Dedifferentiated amniotic fluid mesenchymal stem cell (primary cell): Measurements from ENCODE around the gene PPIL4.
A peak's percentile ranks its signal among the peaks of the same experiment; 100 is the strongest.

Experiments used
- DNase-seq: peaks from one replicate; pipeline ENCODE4 v3.0.0-alpha.2; 2016; ENCODE audit errors: extremely low spot score

Gene PPIL4, protein sequence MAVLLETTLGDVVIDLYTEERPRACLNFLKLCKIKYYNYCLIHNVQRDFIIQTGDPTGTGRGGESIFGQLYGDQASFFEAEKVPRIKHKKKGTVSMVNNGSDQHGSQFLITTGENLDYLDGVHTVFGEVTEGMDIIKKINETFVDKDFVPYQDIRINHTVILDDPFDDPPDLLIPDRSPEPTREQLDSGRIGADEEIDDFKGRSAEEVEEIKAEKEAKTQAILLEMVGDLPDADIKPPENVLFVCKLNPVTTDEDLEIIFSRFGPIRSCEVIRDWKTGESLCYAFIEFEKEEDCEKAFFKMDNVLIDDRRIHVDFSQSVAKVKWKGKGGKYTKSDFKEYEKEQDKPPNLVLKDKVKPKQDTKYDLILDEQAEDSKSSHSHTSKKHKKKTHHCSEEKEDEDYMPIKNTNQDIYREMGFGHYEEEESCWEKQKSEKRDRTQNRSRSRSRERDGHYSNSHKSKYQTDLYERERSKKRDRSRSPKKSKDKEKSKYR

DNA sequence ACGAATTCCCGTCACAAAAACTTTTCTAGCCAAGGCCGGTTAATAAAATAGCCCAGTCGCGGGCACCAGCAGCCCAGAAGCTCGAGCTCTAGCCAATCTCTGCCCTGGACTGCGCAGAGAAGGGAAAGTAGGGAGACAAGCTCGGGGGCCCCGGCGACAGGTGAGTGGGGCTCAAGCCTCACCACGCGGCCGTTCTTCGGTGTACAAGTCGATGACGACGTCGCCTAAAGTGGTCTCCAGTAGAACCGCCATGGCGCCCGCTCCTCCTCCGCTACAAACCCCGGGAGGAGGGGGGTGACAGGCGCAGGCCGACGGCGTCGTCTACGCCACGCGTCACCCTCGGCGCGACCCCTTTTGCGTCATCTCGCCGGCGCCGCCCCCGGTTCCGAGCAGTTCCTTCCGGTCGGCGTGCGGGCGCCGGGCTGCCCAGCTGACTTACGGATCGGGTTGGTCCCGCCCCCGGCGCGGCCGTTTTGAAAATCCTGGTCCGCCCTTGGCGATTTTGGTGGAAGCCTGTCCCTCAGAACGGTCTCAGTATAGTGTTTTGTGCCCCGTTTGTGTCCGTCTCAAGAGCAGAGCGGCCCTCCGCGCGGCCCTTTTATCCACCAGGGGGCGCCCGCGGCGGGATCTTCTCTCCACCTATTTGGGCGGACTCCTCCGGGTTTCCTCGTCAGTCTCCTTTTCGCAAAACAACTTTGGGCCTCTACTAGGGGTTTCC, at the start of gene PPIL4:
Gene PPIL4 (minus strand): TSS at position 290 of the 718 bp plus-strand sequence. CDS start 38 bp downstream, at position 252.
- DNase-seq, result peak; percentile 90

DNA sequence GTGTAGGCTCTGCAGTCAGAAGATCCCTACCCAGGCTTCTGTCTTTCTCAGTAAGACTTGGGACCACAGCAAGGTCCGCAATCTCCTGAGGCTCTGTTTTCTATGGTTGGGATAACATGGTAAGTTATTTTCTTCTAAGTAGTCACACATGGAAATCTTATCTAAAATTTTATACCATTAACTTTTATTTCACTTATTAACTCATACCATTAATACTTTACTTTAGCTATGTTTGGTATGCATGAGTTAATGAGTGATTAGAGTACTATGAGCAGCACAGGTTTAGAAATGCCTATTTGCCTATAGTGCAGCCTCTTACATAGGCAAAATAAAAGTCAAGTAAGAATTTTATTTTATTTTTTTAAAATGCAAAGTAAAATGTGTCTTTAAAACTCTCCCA, 47.6 kb upstream of the PPIL4 start:
- DNase-seq, result no peak

DNA sequence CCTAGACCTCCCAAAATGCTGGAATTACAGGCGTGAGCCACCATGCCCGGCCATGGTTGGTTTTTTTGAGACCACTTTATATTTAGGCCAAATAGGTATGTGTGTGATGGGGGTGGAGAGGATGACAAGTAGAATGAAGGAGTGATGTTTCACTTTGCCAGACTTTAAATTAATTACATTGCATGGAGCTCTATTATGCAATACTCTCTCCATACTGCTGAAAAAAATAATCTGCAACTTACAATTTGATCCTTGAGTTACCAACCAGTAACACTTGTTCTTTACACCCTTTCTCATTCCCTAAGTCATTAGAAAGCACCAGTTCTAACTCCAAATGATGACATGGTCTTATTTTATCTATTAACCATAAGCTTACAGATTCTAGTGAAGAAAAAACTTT, 47.1 kb upstream of the PPIL4 start:
- DNase-seq, result no peak

DNA sequence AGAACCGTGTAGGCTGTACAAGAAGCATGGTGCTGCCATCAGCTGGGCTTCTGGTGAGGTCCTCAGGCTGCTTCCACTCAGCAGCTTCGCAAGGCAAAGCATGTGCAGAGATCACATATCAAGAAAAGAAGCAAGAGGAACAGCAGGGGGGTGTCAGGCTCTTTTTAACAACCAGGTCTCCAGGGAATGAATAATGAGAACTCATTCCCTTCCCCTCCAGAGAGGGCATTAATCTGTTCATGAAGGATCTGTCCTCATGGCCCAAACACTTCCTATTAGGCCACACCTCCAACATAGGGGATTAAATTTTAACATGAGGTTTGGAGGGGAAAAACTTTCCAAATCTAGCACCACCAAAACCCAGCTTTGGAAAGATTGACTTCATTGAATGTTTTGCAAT, 40.3 kb upstream of the PPIL4 start:
- no peak for DNase-seq

DNA sequence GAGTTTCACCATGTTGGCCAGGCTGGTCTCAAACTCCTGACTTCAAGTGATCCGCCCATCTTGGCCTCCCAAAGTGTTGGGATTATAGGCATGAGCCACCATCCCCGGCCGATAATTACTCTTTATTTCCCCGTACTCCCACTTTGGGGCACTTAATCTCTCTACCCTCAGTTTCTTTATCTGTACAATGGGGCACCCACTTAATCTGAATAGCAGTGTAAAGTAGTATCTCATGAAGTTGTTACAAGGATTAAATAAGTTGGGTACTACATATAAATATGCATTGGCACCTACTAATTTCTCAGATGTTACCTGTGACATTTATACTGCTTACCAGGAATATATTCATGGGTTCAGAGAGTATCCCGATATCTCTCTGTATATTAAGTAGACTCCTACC, 35.5 kb upstream of the PPIL4 start:
- DNase-seq, result no peak

DNA sequence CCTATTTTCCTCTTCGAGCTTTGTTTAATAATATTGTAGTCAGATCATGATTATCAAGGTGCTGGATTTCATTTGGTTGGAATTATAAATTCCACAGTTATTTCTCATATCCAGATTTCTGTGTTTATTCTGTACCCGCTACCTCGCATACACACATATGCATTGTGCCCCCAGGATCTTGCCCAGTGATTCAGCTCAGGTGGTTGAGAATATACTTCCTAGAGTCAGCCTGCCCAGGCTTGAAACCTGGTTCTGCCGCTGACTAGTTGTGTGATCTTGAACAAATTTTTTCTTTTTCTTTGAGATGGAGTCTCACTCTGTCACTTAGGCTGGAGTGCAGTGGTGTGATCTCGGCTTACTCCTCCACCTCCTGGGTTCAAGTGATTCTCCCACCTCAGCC, 35.0 kb upstream of the PPIL4 start:
- DNase-seq, result no peak

DNA sequence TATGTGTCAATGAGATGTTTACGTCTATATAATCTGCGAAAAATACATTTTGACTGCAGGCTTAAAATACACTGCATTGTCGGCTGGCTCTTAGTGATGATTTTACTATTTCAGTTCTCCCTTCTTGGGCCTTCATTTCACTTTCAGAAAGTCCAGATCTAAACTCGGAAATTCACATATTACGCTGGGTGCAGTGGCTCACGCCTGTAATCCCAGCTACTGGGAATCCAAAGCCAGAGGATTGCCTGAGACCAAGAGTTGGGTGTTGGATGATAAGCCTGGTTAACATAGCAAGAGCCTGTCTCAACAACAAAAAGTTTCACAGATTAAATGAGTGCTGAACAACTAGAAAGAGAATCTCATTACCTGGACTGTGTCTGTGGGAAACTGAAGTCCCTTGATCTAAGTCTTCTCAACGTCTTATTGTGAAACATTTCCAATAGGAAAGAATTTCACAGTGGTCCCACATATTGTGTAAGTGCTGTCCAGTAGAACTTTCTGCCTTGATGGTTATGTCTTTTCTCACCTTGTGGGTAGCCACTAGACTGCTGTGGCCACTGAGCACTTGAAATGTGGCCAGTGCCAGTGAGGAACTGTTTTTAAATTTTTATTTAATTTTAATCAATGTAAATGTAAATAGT, 22.2 kb upstream of the PPIL4 start:
- no peak for DNase-seq

DNA sequence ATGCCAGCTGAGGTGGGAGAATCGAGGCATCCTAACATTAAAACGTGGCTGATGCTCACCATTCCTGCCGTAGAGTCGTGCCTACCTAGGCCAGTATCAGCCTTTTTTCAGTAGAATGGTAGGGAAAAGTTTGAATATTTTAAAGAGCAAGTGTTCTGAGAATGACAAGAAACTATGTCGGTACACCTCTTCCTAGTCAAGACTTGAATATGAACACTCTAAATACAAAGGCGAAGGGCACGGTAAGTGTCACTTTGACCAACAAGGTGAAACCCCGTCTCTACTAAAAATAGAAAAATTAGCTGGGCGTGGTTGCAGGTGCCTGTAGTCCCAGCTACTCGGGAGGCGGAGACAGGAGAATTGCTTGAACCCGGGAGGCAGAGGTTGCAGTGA, 21.3 kb upstream of the PPIL4 start:
- no peak for DNase-seq

DNA sequence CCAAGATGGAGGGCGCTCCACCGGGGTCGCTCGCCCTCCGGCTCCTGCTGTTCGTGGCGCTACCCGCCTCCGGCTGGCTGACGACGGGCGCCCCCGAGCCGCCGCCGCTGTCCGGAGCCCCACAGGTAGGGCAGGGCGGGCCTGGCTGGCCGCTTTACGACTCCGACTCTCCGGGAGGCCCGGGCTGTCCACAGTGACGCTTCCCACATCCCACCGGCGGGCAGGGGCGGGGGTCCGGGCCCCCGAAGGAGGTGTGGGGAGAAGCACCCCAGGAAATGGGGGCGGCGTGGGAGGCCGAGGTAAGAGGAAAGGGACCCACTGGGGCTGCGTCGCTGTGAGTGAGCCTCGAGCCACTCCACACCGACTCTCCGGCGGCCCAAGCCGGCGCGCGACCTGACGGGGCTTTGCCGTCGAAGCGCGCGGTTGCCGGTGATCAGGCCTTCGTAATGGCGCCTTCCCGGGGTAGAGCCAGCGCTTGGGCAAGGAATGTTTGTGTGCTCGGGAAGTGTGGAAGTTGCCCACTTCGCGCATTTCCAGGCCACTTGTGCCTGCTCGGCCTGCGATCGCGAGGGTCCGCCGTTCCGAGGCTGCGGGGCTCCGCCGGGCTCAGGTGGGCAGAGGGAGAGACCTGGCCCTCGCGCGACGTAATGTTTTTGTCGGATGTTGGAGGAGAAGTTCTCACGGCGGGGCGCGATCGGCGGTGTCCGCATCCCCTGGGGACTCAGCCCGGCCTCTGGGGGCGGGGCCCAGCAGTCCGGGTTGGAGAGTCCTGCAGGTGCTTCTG, 20.8 kb upstream of the PPIL4 start:
- no peak for DNase-seq

DNA sequence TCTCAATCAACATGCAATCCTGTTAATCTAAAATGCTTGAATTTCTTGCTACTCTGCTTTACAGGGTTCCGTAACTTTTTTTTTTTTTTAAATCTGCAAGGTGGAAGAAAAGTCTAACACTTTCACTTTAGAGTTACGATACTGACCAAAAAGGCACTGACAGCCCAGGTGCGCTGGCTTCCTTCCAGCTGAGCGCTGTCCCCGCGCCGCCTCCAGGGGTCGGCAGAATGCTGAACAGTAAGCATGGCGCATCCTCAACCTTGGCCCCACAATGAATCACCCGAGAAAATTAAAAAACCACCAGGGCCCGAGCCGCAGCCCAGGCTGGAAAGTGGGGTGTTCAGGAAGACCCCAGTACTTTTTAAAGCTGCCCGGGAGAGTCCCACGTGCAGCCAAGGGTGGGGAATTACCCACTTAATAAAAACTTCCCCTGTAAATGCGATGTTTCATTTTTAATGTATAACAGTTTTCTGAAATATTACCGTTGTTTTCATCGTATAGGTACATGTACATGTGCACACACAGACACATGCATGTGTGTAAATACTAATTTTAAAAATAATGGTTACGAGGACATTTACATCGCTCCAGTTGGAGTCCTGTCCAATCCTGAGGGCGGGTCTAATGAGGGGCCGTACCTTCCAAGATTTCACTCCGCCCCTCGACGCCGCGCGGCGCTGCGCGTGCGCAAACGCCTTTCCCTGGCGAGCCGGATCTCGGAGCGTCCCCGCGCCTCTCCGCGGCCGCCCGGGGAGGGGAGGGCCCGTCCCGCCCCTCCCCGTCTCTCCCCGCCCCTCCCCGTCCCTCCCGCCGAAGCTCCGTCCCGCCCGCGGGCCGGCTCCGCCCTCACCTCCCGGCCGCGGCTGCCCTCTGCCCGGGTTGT, 19.9 kb upstream of the PPIL4 start, which contains the start of gene GINM1:
Gene GINM1 (plus strand): TSS at position 849 of the 883 bp plus-strand sequence. CDS start 40 bp downstream, outside the sequence.
- DNase-seq, result peak; percentile 93

DNA sequence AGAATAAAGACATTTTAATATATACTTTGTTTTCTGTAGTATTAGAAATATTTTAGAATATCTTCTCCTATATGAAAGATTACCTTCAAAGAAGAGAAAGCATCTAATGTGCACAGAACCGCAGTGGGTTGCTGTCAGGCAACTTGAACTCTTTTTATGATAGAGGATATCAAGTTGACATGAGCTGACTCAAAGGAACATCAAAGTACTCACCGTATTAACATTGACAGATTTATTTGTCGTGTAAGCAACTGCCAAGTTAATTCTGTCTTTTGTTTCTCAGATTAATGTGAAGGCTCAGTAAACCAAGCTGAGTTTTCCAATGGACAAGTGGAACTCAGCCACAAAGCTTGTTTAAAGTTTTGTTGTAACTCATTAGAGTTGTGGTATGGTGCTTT, 18.1 kb upstream of the PPIL4 start:
- DNase-seq, result no peak

DNA sequence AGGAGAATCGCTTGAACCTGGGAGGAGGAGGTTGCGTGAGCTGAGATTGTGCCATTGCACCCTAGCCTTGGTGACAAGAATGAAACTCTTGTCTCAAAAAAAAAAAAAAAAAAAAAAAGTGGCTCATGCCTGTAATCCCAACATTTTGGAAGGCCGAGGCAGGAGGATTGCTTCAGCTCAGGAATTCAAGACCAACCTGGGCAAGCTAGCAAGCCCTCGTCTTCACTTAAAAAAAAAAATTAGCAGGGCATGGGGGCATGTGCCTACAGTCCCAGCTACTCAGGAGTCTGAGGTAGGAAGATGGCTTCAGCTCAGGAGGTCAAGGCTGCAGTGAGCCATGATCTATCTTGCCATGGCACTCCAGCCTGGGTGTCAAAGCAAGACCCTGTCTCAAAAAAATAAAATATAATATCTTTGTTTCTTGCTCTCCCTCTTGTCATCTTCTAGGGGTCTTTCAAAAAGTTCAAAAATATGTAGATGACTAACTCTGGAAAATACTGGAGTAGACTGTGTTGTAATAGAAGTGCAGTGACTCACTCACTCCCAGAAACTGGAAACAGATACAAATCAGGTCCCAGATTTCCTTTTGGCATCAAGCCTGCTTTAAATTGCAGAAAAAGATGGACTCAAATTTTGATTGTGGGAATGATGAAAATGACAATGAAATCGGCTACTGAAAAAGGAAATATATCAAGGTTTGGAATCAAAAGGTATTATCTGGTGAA, 17.5 kb upstream of the PPIL4 start:
- peak; percentile 63 for DNase-seq

DNA sequence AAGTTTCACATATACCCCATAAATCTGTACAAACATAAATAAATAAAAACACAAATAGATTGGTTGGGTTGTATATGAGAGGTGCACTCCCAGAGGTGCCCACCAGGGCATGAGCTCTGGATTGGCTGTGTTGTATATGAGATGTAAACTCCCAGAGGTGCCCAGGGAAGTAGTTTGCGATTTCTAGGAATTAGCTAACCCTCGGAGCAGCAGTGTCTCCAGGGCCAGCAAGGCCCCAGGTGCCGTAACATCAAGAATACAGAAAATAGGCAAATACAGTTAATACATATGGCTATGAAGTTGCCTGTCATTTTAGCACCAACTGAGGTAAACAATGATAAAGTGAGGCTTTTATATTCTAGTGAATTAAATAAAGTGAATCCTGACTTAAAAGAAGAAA, 14.9 kb upstream of the PPIL4 start:
- no peak for DNase-seq

DNA sequence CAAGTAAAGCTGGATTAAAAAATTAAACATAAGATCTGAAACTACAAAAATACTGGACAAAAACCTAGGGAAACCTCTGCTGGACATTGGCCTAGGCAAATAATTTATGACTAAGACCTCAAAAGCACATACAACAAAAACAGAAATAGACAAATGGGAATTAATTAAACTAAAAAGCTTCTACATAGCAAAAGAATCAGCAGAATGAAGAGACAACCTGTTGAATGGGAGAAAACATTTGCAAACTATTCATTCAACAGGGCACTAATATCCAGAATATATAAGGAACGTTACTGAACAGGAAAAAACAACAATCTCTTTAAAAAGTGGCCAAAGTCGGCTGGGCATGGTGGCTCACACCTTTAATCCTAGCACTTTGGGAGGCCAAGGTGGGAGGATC, 13.5 kb upstream of the PPIL4 start:
- no peak for DNase-seq

DNA sequence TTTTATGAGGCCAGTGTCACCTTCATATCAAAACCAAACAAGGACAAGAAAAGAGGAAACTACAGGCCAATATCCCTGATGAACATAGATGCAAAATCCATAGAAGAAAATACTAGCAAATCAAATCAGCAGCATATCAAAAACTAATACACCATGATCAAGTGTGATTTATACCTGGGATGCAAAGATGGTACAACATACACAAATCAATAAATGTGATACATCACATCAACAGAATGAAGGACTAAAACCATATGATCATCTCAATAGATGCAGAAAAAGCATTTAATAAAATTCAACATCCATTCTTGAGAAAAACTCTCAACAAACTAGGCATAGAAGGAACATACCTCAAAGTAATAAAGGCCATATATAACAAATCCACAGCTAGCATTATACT, 12.2 kb upstream of the PPIL4 start:
- no peak for DNase-seq

DNA sequence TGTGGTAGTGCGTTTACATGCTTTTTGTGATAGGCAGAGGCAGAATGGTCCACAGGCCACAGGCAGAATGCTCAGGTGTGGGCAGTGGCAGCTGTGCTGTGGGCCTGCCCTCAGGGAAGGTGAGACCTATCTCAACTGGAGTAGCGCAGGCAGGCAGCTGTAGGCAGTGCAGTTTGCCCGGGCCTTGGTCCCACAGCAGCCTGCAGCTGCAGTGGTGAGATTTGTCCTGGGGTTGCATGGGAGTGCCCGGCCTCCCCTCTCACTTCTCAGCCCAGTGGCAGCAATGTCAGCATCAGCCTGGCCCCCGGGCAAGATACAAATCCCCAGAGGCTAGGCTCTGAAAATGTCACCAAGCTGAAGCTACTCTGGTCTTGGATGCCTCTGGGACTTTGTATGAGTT, 6.1 kb upstream of the PPIL4 start:
- no peak for DNase-seq

DNA sequence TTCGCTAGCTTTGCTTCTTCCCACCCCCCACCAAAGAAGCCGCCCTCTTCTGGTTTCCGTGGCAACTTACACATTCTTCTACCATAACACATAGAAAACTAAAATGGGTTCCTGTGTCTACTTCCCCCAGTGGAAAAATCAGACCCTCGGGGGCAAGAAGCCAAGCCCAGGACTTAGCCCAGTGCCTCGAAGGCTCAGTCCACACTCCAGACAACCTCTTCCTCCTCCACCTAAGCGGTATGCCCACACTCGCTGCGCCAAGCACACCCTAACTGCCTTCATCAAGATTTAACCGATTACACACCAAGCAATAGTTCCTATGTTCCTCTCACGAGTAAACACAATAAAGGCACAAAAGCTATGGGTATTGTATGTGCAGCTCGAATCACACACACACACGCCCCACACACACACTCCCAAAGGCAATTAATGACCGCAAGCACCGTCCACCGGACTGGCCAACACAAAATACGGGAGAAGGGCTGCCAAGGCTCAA, 537 bp downstream of the PPIL4 start:
- DNase-seq, result peak; percentile 84

DNA sequence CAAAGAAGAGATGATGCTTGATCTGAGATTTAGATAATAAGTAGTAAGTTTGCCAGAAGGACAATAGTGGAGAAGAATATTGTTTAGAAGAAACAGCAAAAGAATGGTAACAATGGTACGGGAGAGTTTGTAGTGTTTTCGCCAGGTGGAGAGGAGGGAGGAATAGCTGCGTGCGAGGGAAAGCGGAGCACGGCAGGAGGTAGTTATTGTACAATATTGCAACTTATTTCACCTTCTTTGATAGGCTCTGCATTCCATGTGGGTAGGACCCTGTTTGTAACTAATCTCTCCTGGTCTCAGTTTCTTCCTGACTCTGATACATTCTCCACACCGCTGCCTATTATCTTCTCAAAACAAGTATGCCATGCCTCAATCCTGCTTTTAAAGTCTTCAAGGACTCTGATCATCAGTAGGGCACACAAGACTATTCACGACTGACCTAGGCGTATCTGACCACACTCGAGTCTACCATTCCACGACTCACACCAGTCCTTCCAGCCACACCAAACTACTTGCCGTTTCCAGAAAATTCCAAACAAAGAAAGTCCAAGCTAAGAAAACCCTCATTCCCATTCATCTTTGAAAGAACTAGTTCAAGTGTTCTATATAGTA, 1.1 kb downstream of the PPIL4 start:
- no peak for DNase-seq

DNA sequence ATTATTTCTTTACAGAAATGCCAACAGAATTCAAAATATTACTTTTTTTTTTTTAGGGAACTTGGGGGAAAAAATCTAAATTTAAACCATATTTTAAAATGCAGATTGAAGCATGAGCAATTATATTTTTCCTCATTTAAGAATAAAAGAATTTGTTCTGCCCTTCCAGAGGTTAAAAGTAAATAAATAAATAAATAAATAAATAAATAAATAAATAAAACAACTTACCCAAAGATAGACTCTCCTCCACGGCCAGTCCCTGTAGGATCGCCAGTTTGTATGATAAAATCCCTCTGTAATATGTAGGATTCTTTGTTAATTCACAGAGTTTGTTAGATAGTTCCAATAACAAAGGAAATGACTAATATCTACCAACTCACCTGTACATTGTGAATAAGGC, 4.7 kb downstream of the PPIL4 start:
- no peak for DNase-seq
